Left renal cortex interstitium (tissue), 4 donors: Measurements from ENCODE around the gene CHRD. TPM values are rescaled to one million over a fixed set of nuclear protein-coding genes. Genes with fewer than 3 reads are reported as not detected.

ENCODE experiments used
- DNase-seq, 4 donors: peaks; one replicate each; pipeline ENCODE4 v3.0.0-alpha.2; 2013; ENCODE audit warnings: low read depth in 4 of 4, low spot score in 2 of 4, missing footprints in 1 of 4
- polyA plus RNA-seq, 4 donors: library from polyadenylated mRNA; unstranded; fragments of 120-200 nt; gene quantifications; one replicate each; pipeline ENCODE4 v1.2.1, GENCODE V29; 2013; ENCODE audit not compliant: insufficient read length in 4 of 4

Gene CHRD
- polyA plus RNA-seq, 4 donors: 12.8 to 17.3 (median 14.1) TPM

DNA sequence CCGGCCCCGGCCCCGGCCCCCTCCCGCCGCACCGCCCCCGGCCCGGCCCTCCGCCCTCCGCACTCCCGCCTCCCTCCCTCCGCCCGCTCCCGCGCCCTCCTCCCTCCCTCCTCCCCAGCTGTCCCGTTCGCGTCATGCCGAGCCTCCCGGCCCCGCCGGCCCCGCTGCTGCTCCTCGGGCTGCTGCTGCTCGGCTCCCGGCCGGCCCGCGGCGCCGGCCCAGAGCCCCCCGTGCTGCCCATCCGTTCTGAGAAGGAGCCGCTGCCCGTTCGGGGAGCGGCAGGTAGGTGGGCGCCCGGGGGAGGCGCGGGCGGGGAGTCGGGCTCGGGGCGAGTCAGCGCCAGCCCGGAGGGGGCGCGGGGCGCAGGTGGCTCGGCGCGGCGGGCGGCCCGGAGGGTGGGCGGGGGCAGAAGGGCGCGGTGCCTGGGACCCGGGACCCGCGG, 352 bp downstream of the CHRD start:
- DNase-seq: no peak

DNA sequence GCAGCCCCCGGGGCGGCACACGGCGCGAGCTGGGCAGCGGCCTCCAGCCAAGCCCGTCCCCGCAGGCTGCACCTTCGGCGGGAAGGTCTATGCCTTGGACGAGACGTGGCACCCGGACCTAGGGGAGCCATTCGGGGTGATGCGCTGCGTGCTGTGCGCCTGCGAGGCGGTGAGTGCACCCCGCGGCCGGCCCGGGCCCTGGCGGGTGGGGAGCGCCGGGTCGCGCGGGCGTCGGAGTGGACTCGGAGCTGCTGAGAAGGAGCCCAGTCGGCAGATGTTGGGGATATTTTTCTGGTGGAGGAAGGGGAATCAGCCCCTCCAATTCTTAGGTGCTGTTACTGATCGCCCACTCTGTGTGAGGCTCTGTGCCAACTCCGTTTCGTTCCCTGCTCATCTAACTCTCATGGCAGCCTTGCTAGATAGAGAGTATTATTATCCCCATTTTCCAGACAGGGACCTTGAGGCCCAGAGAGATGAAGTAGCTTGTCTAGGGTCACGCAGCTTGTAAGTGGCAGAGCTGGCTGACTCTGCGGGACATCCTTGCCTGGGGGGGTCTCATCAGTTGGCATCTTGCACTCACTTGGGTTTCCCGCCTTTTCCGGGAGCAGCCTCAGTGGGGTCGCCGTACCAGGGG, 890 bp downstream of the CHRD start:
- DNase-seq: no peak

- DNase-seq: no peak
Observed at GRCh38 chr3:184381261-184382224, 1.7 kb downstream of the CHRD start.

DNA sequence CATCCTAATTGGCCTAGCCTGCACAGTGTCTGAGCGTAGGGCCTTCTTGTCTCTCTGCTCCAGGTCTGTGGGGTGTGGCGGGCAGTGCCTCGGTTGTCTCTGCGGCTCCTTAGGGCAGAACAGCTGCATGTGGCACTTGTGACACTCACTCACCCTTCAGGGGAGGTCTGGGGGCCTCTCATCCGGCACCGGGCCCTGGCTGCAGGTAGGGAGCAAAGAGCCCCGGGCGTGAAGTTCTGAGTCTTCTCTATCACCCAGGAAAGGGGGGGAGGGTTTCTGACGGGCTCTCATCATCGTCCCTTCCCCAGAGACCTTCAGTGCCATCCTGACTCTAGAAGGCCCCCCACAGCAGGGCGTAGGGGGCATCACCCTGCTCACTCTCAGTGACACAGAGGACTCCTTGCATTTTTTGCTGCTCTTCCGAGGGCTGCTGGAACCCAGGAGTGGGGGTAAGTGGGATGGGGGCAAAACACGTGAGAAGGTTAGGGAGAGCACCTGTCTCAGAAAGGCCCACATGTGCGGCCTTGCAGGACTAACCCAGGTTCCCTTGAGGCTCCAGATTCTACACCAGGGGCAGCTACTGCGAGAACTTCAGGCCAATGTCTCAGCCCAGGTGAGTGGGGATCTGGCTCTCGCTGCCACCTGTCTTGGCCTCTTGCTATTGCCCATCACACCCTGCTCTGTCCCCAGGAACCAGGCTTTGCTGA, 2.6 kb downstream of the CHRD start:
- no peak for DNase-seq

DNA sequence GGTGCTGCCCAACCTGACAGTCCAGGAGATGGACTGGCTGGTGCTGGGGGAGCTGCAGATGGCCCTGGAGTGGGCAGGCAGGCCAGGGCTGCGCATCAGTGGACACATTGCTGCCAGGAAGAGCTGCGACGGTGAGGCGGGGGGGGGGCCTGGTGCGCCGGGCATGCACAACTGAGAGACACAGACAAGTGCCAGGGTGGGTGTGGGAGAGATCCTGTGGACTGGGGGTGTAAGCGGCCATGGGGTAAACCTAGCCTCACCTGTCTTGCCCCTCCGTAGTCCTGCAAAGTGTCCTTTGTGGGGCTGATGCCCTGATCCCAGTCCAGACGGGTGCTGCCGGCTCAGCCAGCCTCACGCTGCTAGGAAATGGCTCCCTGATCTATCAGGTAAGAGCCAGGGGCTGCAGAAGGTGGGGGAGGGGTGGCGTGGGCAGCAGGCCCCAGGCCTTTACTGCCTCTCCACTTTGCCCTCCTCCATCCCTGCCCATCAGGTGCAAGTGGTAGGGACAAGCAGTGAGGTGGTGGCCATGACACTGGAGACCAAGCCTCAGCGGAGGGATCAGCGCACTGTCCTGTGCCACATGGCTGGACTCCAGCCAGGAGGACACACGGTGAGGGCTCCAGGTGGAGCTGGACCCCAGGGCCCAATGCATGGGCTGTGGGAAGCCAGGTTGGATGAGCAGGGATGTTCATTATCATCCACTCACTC, 3.3 kb downstream of the CHRD start:
- DNase-seq: no peak

- DNase-seq: no peak
Observed at GRCh38 chr3:184384342-184384741, 4.5 kb downstream of the CHRD start.

- no peak for DNase-seq
Observed at GRCh38 chr3:184384856-184385422, 5.1 kb downstream of the CHRD start.

GRCh38 chr3:184386047-184386806, 6.4 kb downstream of the CHRD start:
- DNase-seq: no peak

DNA sequence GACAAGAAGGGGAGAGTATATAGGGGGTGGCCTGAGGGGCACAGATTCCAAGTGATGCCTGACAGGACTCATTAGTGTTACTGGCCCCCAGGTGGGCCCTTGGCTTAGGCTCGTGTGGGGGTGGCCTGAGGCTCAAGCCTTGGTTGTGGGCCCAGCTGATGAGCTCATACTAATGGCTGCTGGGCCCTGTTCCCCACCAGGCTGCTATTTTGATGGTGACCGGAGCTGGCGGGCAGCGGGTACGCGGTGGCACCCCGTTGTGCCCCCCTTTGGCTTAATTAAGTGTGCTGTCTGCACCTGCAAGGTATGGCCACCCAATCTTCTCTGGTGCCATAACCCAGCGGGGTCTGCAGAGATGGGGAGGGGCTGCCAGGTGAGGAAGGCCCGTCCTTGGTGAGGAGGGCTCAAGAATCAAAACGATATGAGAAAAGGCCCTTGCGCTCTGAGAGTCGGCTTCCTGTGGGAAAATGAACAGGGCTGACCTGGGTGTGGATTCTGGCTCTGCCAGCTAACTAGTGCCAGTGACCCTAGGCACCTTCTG, 7.4 kb downstream of the CHRD start:
- no peak for DNase-seq

DNA sequence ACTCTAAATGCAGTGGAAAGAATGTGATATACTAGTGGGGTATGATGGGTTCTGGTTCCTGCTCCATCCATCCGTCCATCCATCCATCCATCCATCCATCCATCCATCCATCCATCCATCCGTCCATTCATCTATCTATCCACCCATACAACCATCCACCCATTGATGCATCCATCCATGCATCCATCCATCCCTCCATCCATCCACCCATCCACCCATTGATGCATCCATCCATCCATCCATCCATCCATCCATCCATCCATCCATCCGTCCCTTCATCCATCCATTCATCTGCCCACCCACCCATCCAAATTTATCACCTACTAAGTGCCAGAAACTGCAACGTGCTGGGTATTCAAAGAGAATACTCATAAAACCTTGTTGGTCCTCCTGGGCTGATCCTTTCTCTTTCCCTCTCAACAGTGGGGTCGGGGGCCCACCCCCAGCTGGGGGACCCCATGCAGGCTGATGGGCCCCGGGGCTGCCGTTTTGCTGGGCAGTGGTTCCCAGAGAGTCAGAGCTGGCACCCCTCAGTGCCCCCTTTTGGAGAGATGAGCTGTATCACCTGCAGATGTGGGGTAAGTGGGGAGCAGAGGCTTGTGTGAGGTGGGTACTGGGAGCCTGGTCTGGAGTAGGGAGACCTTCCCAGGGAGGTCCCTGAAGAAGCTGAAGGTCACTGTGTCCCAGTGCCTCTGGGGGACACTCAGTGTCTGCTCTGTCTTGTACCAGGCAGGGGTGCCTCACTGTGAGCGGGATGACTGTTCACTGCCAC, 8.5 kb downstream of the CHRD start:
- no peak for DNase-seq

DNA sequence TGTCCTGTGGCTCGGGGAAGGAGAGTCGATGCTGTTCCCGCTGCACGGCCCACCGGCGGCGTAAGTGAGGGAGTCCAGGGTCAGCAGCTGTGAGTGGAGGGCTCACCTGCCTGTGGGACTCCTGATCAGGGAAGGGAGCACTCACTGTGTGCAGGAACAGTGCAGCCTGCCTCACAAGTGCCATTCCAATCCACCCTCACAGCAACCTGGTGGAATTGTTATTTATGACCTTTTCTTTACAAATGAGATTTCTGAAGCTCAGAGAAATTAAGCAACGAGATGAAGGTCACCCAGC, 9.0 kb downstream of the CHRD start:
- DNase-seq: no peak

DNA sequence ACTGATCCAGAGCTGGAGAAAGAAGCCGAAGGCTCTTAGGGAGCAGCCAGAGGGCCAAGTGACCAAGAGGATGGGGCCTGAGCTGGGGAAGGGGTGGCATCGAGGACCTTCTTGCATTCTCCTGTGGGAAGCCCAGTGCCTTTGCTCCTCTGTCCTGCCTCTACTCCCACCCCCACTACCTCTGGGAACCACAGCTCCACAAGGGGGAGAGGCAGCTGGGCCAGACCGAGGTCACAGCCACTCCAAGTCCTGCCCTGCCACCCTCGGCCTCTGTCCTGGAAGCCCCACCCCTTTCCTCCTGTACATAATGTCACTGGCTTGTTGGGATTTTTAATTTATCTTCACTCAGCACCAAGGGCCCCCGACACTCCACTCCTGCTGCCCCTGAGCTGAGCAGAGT, 9.5 kb downstream of the CHRD start:
- DNase-seq: no peak

DNA sequence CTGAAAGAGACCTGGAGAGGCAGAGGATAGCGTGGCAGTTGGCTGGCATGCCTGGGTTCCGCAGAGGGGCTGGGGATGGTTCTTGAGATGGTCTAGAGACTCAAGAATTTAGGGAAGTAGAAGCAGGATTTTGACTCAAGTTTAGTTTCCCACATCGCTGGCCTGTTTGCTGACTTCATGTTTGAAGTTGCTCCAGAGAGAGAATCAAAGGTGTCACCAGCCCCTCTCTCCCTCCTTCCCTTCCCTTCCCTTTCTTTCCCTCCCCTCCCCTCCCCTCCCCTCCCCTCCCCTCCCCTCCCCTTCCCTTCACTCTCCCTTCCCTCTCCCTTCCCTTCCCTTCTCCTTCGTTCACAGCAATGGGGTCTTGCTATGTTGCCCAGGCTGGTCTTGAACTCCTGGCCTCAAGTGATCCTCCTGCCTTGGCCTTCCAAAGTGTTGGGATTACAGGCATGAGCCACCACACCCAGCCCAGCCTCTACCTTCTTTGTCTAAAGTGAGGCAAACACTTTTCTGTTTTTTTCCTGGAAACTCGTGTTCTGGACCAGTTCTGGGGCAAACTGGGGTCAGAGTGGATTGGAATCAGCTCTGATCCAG, 10.2 kb downstream of the CHRD start:
- DNase-seq: no peak

- DNase-seq: no peak
Observed at GRCh38 chr3:184391266-184391665, 11.4 kb downstream of the CHRD start.

GRCh38 chr3:184395320-184395660, 15.4 kb downstream of the CHRD start:
- no peak for DNase-seq

GRCh38 chr3:184399410-184399809, 19.6 kb downstream of the CHRD start:
- peak in 1 of 4 donors; percentile 33 for DNase-seq

DNA sequence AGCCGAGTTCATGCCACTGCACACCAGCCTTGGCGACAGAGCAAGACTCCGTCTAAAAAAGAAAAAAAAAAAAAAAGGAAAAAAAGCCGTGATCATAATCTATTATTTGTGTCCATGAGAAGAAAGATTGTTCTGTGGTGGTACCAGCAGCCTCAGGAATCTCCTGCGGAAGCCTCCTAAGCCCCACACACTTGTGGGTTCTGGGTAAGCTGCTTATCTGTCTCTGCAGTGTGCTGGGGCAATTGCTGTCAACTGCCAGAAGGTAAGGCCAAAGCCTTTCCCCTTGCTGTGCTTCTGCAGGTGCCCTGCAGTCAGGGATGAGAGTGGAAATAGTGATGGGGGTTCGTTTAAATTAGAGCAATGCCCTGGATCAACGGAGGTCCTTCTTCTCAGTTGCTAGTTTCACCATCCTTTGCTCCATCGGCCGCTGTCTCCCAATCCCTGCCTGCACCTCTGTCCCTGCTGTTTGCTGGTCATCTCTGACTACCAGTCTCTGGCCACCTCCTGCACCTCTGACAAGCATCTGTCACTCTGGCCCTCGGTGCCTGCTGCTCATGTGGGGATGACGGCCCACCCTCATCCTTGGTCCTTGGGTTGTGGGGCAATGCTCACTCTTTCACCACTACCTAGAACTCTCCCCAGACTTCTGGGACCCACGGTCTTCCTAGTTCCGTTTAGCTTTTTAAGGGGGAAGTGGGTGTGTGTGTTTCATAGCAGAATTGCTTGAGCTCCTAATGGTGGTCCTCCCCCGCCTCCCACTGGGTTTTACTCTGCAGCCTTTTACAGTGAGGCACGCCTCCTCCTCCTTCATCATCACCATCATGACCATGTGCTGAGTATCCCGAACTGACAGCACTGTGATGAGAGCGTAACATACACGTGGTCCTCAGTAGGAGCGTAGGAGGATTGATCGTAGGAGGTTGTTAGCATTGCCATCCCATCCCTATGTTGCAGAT, 25.5 kb downstream of the CHRD start:
- no peak for DNase-seq
